Sigmoid colon (tissue), 7 donors: Measurements from ENCODE around the gene CCR7. TPM values are rescaled to one million over a fixed set of nuclear protein-coding genes. Genes with fewer than 3 reads are reported as not detected.
A peak's percentile ranks its signal among the peaks of the same experiment; 100 is the strongest.

Experiments used
- DNase-seq: peaks from one replicate; pipeline ENCODE4 v3.0.0-alpha.2; 2019
- H3K27ac ChIP-seq, 4 donors: fragments of 200-600 bp; sonication (generic); one replicate each; pipeline ENCODE4 v1.5.1; 2016 to 2019; ENCODE audit warnings: mild to moderate bottlenecking in 1 of 4
- H3K27me3 ChIP-seq, 3 donors: fragments of 200-600 bp; sonication (generic); one replicate each; pipeline ENCODE4 v1.5.1; 2019; ENCODE audit warnings: mild to moderate bottlenecking in 1 of 3
- H3K36me3 ChIP-seq, 4 donors: fragments of 200-600 bp; sonication (generic); one replicate each; pipeline ENCODE4 v1.5.1; 2016 to 2019
- H3K4me1 ChIP-seq, 4 donors: fragments of 200-600 bp; sonication (generic); one replicate each; pipeline ENCODE4 v1.5.1; 2017 to 2019
- H3K4me3 ChIP-seq, 4 donors: fragments of 200-600 bp; sonication (generic); one replicate each; pipeline ENCODE4 v1.5.1; 2017 to 2019; ENCODE audit warnings: mild to moderate bottlenecking in 2 of 4, moderate library complexity in 1 of 4
- H3K9me3 ChIP-seq, 4 donors: fragments of 200-600 bp in 3 of 4; sonication (generic) in 3 of 4; one replicate each; pipeline versions ENCODE4 v1.5.1 to v1.6.1; 2013 to 2019
- CTCF ChIP-seq, 4 experiments: fragments of 450-650 bp in 3 of 4; fragments of 200-600 bp in 1 of 4; IDR thresholded peaks; one replicate each; pipeline ENCODE4 v1.5.1; 2016 to 2019; ENCODE audit warnings: antibody characterized with exemption in 4 of 4, mild to moderate bottlenecking in 3 of 4, moderate library complexity in 2 of 4
- EP300 ChIP-seq, 4 donors: sonication (generic); formaldehyde crosslinking; IDR thresholded peaks; one replicate each; pipeline ENCODE4 v1.6.1; 2017; ENCODE audit warnings: antibody characterized with exemption in 4 of 4
- POLR2A ChIP-seq, 2 donors: fragments of 450-650 bp; IDR thresholded peaks; one replicate each; pipeline ENCODE4 v1.6.1; 2016; ENCODE audit warnings: antibody characterized with exemption in 2 of 2, mild to moderate bottlenecking in 2 of 2, moderate library complexity in 2 of 2
- POLR2AphosphoS5 ChIP-seq, 4 donors: sonication (generic); formaldehyde crosslinking; IDR thresholded peaks; one replicate each; pipeline ENCODE4 v1.6.1; 2017; ENCODE audit warnings: antibody characterized with exemption in 4 of 4
- WGBS, 2 donors: extraction: QIAGEN DNeasy Blood & Tissue Kit; methylation state at CpG; one replicate each; pipeline ENCODE4 v1.1.7; 2013; 5-methylcytosine and 5-hydroxymethylcytosine counted together
- intact Hi-C: fragments of 100-400 bp; cut with DNase I; formaldehyde crosslinking; loops from one replicate; pipeline ENCODE4 v1.15.1; 2023
- polyA plus RNA-seq, 3 donors: library from polyadenylated mRNA; stranded (reverse); fragments of 200-250 nt; gene quantifications; one replicate each; pipeline ENCODE4 v1.2.3, GENCODE V29; 2013
- total RNA-seq, 4 donors: library from RNA; depleted of rRNA; stranded (reverse); fragments of >200 nt; gene quantifications; one replicate each; pipeline ENCODE4 v1.1.0, GENCODE V29; 2016
- donor health status: healthy with polysubstance abuse.
- donor health status: Bipolar disorder and iron deficiency.
- donor health status: healthy.

Gene CCR7
- total and polyA plus RNA-seq, 7 donors = 73.5 TPM; not detected in 6

GRCh38 chr17:40535438-40535837, 29.8 kb downstream of the CCR7 start:
- peaks cover 0 to 66% (median 61%) of the 10 kb centered on the region in 4 donors for H3K4me1 ChIP-seq
- intact Hi-C loops = loop anchor here (5.0 kb wide), 1 partner anchor 553 kb away; the partner anchor contains the start of gene PSMD3
- no peak overlapping the region for H3K4me3 ChIP-seq
- no peak for DNase-seq
- TF ChIP-seq EP300 (IDR thresholded peaks at IDR 0.05) = no peak
- no peak for TF ChIP-seq POLR2AphosphoS5 (IDR thresholded peaks at IDR 0.05)
- no peak for TF ChIP-seq CTCF (IDR thresholded peaks at IDR 0.05)
- no peak for TF ChIP-seq POLR2A (IDR thresholded peaks at IDR 0.05)
- H3K36me3 ChIP-seq = no peaks in the 10 kb centered on the region
- H3K27ac ChIP-seq = peak overlapping the region; percentile 45 to 89 (median 84)
- H3K9me3 ChIP-seq = no peaks in the 10 kb centered on the region
- WGBS, 2 donors = 87 to 95% methylated on average over 4 of the region's 4 CpGs
- H3K27me3 ChIP-seq = no peaks in the 10 kb centered on the region

GRCh38 chr17:40534371-40535189, 30.7 kb downstream of the CCR7 start:
- Histone ChIP-seq H3K4me1 (peaks cover 0 to 61% (median 57%) of the 10 kb centered on the region in 4 donors), H3K9me3 (no peaks in the 10 kb centered on the region), H3K36me3 (no peaks in the 10 kb centered on the region), H3K27ac (peak overlapping the region; percentile 14 to 84 (median 34)), H3K4me3 (no peak overlapping the region), H3K27me3 (no peaks in the 10 kb centered on the region)
- 85 to 89% methylated on average over 11 of the region's 11 CpGs for WGBS, 2 donors
- TF ChIP-seq POLR2AphosphoS5 (IDR thresholded peaks at IDR 0.05) (no peak), EP300 (IDR thresholded peaks at IDR 0.05) (no peak), CTCF (IDR thresholded peaks at IDR 0.05) (no peak), POLR2A (IDR thresholded peaks at IDR 0.05) (no peak)
- intact Hi-C loops = loop anchor here (5.0 kb wide), 2 partner anchors 42 to 552 kb away; partner anchors contain the start of gene PSMD3
- DNase-seq = peak; percentile 49

GRCh38 chr17:40533896-40534295, 31.4 kb downstream of the CCR7 start:
- Histone ChIP-seq H3K27ac (peak overlapping the region; percentile 14 to 53 (median 30)), H3K4me1 (peaks cover 0 to 57% (median 52%) of the 10 kb centered on the region in 4 donors), H3K36me3 (no peaks in the 10 kb centered on the region), H3K27me3 (no peaks in the 10 kb centered on the region), H3K4me3 (no peak overlapping the region), H3K9me3 (no peaks in the 10 kb centered on the region)
- no peak for TF ChIP-seq POLR2A (IDR thresholded peaks at IDR 0.05)
- no peak for TF ChIP-seq POLR2AphosphoS5 (IDR thresholded peaks at IDR 0.05)
- TF ChIP-seq EP300 (IDR thresholded peaks at IDR 0.05) = no peak
- no peak for TF ChIP-seq CTCF (IDR thresholded peaks at IDR 0.05)
- 61 to 76% methylated on average over 4 of the region's 4 CpGs for WGBS, 2 donors
- peak; percentile 54 for DNase-seq
- intact Hi-C loops = loop anchor here (1.0 to 5.0 kb wide), 5 partner anchors 42 to 175 kb away; no protein-coding TSS in a partner anchor

- H3K4me1 ChIP-seq = peaks cover 0 to 45% (median 41%) of the 10 kb centered on the region in 4 donors
- H3K9me3 ChIP-seq = no peaks in the 10 kb centered on the region
- H3K4me3 ChIP-seq = no peak overlapping the region
- TF ChIP-seq EP300 (IDR thresholded peaks at IDR 0.05) (no peak), POLR2A (IDR thresholded peaks at IDR 0.05) (no peak), POLR2AphosphoS5 (IDR thresholded peaks at IDR 0.05) (no peak), CTCF (IDR thresholded peaks at IDR 0.05) (no peak)
- H3K27me3 ChIP-seq = no peaks in the 10 kb centered on the region
- intact Hi-C loops = loop anchor here (1.0 to 5.0 kb wide), 5 partner anchors 40 to 174 kb away; no protein-coding TSS in a partner anchor
- 10 to 47% methylated on average over 6 of the region's 6 CpGs for WGBS, 2 donors
- H3K27ac ChIP-seq = peak overlapping the region; percentile 36 to 58 (median 45)
- peak; percentile 37 for DNase-seq
- no peaks in the 10 kb centered on the region for H3K36me3 ChIP-seq
These were observed 32.6 kb downstream of the CCR7 start for GRCh38 chr17:40532520-40533253.
